ENCODE measurements around the gene MVB12B.

GRCh38 chr9:126392662-126393371, 66.2 kb downstream of the MVB12B start:
- no peak for TF ChIP-seq REST (IDR thresholded peaks at IDR 0.05; ENCODE audit: insufficient read depth in 1 of 2, low read depth in 2 of 2, low read length in 2 of 2)
- TF ChIP-seq POLR2AphosphoS5 (IDR thresholded peaks at IDR 0.05; ENCODE audit: low read depth, low read length) = no peak
- TF ChIP-seq SIN3A (IDR thresholded peaks at IDR 0.05; ENCODE audit: borderline replicate concordance, insufficient read depth, low read length) = no peak
- TF ChIP-seq TAF1 (IDR thresholded peaks at IDR 0.05; ENCODE audit: borderline replicate concordance, insufficient read depth, low read length) = no peak

All from PFSK-1 (cell line).